Activated naive CD4-positive, alpha-beta T cell treated with anti-CD3 and anti-CD28 coated beads, Interleukin-2, amount 50 U/mL, for 24 hours (primary cell): ENCODE data around the gene DPY19L2.
A peak's percentile ranks its signal among the peaks of the same experiment; 100 is the strongest.
"Not testable (repeated sequence)": the region's sequence is repeated elsewhere in the genome, so short reads cannot be mapped to it uniquely, and the experiment has no call there.

Experiments
- H3K27ac Mint-ChIP-seq: one replicate; pipeline ENCODE4 v1.8.0; 2021; ENCODE audit warnings: mild to moderate bottlenecking, mixed read lengths
- H3K27me3 Mint-ChIP-seq: one replicate; pipeline ENCODE4 v1.8.0; 2021; ENCODE audit warnings: mixed read lengths
- H3K36me3 Mint-ChIP-seq: one replicate; pipeline ENCODE4 v1.8.0; 2021; ENCODE audit warnings: mixed read lengths
- H3K4me1 Mint-ChIP-seq: one replicate; pipeline ENCODE4 v1.8.0; 2021; ENCODE audit warnings: mixed read lengths
- H3K4me3 Mint-ChIP-seq: one replicate; pipeline ENCODE4 v1.8.0; 2021; ENCODE audit warnings: mild to moderate bottlenecking, mixed read lengths
- H3K9me3 Mint-ChIP-seq: one replicate; pipeline ENCODE4 v1.8.0; 2021; ENCODE audit warnings: mixed read lengths

The DPY19L2 gene

DNA sequence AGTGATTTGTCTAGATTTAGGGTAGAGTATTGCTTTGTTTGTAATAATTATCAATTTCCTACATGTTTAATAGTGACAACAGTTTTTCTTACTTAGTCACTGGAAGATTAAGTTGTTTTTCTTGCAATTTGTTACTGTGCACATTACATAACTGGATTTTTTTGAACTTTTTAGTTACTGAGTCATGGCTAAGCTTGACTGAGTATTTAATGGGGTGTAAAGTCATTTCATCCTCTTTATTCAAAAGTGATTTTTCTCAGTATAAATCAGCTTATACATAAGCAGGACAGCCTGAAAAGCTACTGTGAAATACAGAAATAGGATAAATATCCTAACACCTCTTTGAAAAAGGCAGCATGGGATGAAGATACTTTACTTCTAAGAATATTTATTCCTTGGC, 12.5 kb upstream of the DPY19L2 start:
- not testable (repeated sequence) for H3K9me3 Mint-ChIP-seq, H3K27me3 Mint-ChIP-seq, H3K36me3 Mint-ChIP-seq, H3K4me1 Mint-ChIP-seq, H3K27ac Mint-ChIP-seq, H3K4me3 Mint-ChIP-seq

DNA sequence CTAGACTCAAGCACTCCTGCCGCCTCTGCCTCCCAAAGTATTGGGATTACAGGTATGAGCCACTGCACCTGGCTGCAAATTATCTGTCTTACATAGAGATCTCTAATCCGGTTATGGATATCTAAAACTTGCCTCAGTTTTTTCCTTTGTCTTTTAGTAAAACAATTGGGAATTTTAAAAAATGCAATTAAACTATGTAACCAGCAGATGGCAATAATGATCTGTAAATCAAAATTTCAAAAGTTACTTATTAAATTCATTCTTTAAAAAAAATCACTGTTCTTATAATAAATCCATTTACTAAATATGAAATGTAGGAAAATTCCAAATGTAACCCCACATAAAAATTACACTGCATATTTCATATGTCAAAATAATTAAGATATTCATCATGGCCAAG, 4.3 kb upstream of the DPY19L2 start:
- H3K27ac Mint-ChIP-seq, H3K36me3 Mint-ChIP-seq, H3K9me3 Mint-ChIP-seq, H3K4me3 Mint-ChIP-seq: not testable (repeated sequence)
- Mint-ChIP-seq H3K4me1 (peaks cover 19% of the 10 kb centered on the region), H3K27me3 (peaks cover 14% of the 10 kb centered on the region)

DNA sequence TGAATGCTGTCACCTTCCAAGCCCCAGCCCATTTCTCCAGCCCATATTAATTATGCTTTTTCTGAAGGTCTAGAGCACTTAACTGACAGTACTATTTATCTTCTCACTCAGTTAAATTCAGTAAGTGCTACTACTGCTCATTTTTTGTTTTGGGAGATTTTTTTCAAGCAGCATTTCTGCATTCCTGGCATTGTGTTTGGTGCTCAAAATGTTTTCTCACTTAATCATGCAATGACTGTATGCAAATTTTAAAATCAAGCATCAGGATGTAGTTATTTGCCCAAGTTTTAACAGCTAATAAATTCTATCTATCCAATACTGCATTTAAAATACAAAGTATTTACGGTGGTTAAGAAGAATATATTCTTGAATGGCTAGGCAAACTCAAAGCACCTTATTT, 1.6 kb upstream of the DPY19L2 start:
- H3K36me3 Mint-ChIP-seq, H3K9me3 Mint-ChIP-seq, H3K27ac Mint-ChIP-seq: not testable (repeated sequence)
- Mint-ChIP-seq H3K27me3 (peaks cover 19% of the 10 kb centered on the region), H3K4me1 (peaks cover 23% of the 10 kb centered on the region), H3K4me3 (peak overlapping the region; percentile 23)

DNA sequence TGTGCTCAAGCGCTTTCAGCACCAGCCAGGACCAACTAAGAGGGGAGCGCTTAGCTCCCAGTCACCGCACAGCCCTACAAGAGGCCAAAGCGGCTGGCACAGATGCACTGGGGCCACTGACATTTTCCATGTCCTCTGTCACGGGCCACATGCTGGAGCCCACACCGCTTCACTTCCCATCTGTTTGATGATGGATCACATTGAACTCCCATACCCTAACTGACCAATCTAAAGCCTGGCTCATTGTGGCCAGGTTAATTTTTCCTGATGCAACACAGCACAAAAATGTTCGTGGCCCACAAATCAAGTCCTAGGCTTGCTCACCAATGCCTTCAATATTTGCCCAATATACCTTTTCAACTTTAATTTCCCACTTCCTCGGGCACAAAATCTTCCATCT, 1.1 kb upstream of the DPY19L2 start:
- not testable (repeated sequence) for H3K36me3 Mint-ChIP-seq, H3K9me3 Mint-ChIP-seq, H3K27ac Mint-ChIP-seq
- peaks cover 19% of the 10 kb centered on the region for H3K27me3 Mint-ChIP-seq
- H3K4me1 Mint-ChIP-seq = peaks cover 23% of the 10 kb centered on the region
- peak overlapping the region; percentile 23 for H3K4me3 Mint-ChIP-seq

DNA sequence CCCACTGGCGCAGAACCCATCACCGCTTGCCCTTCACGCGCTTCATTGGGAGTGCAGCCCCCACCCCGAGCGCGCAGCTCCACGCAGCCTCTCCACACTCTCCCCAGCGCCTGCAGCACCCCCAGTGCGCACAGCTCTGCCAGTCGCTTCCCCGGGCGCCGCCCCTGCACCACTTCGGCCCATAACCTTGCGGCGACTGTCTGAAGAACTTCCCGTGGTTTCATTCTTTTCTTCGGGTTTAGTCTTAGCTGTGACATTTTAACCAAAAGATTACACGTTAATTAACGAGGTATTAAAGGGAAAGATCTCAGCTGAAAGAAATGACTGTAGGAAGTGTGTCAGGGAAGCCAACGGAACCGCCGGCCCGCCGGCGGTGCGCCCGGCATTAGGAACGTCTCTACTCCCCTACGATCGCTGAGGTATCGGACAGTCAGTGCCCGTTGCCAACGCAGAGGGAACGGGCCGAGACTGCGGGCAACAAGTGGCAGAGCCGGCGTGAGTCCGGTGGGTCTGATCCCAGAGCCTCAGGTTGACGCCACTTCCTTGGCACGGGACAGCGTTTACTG, 590 bp upstream of the DPY19L2 start:
- Mint-ChIP-seq H3K27me3 (peaks cover 19% of the 10 kb centered on the region), H3K4me3 (peak overlapping the region; percentile 82), H3K4me1 (peaks cover 23% of the 10 kb centered on the region)
- H3K27ac Mint-ChIP-seq, H3K9me3 Mint-ChIP-seq, H3K36me3 Mint-ChIP-seq: not testable (repeated sequence)

DNA sequence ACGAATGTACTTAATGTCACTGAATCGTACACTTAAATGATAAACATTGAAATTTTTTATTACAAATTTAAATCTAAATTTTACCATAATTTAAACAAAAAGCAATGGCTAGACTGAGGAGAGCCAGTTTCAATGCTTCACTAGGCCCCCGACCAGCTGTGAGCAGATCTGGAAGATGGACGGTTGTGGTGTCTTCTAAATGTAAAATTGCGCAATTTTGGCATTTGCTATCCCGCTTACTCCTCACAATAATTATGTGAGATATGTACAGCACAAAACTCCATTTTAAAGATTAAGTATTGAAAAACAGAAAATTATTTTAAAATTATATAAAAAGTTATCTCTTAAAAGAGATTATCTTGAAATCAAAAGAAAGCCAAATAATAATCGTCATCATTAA, 5.3 kb downstream of the DPY19L2 start:
- not testable (repeated sequence) for H3K4me1 Mint-ChIP-seq, H3K4me3 Mint-ChIP-seq, H3K36me3 Mint-ChIP-seq, H3K27ac Mint-ChIP-seq, H3K27me3 Mint-ChIP-seq, H3K9me3 Mint-ChIP-seq

DNA sequence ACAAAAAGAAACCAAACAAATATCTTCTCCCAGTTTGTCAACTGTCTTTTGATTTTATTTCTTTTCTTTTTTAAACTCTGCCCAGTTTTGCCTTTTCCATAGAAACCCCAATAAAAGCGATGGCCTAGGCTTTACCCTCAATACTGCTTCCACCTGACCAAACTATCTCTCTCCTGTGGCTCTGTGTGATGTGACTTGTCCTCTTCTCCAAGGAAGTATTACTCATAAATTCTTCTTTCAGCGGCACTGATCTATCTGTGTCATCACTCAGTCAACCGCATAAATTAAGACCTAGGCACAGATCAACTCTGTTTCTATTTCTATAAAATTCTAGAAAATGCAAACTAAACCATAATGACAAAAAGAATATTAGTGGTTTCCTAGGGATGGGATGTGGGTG, 9.8 kb downstream of the DPY19L2 start:
- not testable (repeated sequence) for H3K9me3 Mint-ChIP-seq, H3K4me1 Mint-ChIP-seq, H3K27me3 Mint-ChIP-seq, H3K4me3 Mint-ChIP-seq, H3K27ac Mint-ChIP-seq, H3K36me3 Mint-ChIP-seq

DNA sequence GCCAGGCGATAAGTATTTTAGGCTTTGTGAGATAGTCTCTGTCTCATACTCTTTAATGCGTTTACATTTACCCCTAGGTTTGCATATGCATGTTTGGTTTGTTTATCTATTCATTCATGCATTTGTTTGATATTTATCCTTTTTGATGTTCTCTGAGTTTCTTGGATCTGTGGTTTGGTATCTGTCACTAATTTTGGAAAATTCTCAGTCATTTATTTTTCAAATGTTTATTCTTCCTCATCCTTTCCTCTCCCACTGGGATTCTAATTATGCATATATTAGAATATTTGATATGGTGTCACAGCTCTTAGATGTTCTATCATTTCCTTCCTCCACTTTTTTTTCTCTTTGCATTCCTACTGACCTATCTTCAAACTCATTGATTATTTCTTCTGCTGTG, 11.9 kb downstream of the DPY19L2 start:
- not testable (repeated sequence) for H3K27ac Mint-ChIP-seq, H3K4me1 Mint-ChIP-seq, H3K36me3 Mint-ChIP-seq, H3K4me3 Mint-ChIP-seq, H3K27me3 Mint-ChIP-seq, H3K9me3 Mint-ChIP-seq

DNA sequence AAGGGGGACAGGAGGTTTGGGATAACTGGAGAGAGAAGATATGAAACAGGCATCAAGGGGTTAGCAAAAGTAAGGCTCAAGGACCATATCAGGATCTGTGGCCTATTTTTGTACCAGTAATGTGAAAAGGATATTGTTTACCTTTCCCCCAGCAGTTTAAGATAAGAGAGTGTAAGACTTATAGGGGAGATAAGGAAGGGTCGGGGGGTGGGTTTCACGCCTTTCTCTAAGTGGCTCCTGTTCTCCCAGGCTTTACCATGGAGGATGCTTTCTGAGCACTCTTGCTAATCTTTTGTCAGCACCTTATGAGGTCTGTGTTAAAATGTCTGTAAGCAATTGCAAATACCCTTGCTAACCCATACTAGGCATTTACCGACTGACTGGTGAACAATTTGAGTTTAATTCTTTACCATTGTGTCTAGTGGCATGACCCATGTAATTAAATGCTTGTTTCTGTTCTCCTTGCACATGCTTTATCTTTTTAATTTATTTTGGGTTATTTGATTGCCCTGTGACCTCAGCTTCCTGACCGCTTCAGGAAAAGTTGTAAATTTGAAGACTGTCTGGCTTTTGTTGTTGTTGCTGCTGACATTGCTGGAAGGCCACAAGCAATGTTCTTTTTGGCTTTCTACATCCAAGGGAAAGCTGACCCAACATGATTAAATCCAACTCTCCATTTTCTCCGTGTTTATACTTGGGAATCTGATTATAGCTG, 12.6 kb downstream of the DPY19L2 start:
- H3K4me3 Mint-ChIP-seq, H3K27me3 Mint-ChIP-seq: not testable (repeated sequence)

DNA sequence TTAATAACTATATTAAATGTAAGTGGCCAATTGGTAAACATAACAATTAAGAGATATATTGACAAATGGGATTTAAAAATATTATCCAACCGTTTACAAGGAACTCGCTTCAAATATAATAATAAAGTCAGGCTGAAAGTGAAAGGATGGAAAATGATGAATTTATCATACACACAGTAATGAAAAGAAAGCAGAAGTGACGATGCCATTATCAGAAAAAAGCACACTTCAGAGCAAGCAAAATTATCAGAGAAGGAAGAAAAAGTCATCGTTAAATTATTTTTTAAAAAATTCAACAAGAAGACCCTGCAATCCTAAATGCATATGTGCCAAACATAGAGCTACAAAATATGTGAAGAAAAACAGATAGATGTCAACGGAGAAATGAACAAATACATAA, 13.8 kb downstream of the DPY19L2 start:
- H3K27ac Mint-ChIP-seq, H3K4me3 Mint-ChIP-seq, H3K36me3 Mint-ChIP-seq, H3K9me3 Mint-ChIP-seq, H3K27me3 Mint-ChIP-seq, H3K4me1 Mint-ChIP-seq: not testable (repeated sequence)

More for the DNA sequence above, 12.6 kb downstream of the DPY19L2 start:
- H3K4me1 Mint-ChIP-seq, H3K9me3 Mint-ChIP-seq, H3K36me3 Mint-ChIP-seq, H3K27ac Mint-ChIP-seq: not testable (repeated sequence)

DNA sequence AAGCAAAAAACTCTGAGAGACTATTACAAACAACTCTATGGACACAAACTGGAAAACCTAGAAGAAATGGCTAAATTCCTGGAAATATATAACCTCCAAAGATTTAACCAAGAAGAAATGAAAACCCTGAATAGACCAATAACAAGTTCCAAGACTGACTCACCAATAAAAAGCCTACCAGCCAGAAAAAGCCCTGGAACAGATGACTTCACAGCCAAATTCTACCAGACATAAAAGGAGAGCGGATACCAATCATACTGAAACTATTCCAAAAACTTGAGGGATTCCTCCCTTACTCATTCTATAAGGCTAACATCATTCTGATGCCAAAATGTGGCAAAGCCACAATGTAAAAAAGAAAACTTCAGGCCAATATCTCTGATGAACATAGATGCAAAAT, 18.8 kb downstream of the DPY19L2 start:
- not testable (repeated sequence) for H3K9me3 Mint-ChIP-seq, H3K27me3 Mint-ChIP-seq, H3K4me3 Mint-ChIP-seq, H3K36me3 Mint-ChIP-seq, H3K27ac Mint-ChIP-seq, H3K4me1 Mint-ChIP-seq

DNA sequence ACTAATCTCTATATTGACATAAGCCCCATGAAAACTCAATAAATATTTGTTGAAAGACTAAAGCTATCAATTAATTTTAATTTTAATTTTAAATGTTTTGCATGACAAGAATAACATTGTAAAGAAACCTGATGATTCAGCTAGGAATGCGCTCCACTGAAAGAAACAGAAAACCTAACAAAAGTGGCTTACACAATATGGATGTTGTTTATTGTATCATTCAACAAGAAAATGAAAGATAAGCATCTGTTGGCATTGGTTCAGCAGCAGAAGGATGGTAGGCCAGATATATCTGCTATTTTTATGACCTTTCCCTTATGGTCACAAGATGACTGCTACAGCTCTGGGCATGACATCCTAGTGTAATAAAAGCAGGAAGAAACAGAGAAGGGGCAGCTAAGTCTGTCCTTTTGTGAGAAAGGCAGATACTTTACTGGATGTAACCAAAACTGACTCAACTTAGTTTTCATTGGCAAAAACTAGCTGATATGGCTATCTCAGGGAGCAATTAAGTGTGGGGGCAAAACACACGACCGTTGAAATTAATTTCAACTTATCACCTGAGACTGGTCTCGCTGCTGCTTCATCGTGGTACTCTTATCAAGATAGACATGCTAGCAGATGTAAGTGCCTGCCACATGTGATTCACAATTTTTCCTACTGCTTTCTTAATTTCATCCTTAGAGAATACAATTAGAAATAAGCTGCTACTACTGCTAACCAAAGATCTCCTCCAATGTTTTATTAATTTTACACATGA, 24.7 kb downstream of the DPY19L2 start:
- H3K4me1 Mint-ChIP-seq, H3K27me3 Mint-ChIP-seq, H3K9me3 Mint-ChIP-seq, H3K4me3 Mint-ChIP-seq, H3K27ac Mint-ChIP-seq, H3K36me3 Mint-ChIP-seq: not testable (repeated sequence)

DNA sequence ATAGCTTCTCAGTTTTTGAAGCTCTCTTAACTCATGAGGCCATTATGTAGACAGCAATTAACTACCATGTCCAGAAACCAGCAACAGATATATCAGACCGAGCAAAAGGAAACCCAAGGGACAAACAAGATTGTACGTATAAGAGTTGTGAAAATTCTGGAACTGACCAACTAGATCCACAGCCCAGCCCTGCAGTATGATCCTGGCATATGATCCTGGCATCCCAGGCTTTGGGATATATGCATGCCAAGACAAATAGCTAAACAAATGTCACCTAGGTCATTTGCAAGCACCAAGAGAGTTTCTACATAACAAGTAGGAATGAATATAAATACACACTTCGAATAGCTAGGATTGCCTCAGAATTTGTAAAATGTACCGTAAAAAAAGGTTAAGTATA, 44.0 kb downstream of the DPY19L2 start:
- not testable (repeated sequence) for H3K4me1 Mint-ChIP-seq, H3K4me3 Mint-ChIP-seq

DNA sequence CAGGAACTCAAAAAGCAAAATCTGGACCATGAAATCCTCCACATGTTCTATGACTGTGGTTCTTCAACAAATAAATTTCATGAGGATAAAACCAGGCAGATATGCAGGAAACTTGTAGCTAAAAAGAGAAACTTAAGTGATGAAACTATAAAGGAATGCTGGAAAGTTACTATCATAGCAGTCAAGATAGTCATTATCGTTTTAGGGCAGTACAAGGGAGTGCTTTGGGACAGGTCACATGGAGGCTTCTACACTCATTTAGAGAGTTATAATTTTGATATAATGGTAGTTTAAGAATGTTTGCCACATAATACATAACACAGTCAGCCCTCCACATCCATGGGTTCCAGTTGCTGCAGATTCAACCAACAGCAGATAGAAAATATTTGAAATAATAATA, 52.7 kb downstream of the DPY19L2 start:
- H3K9me3 Mint-ChIP-seq, H3K4me1 Mint-ChIP-seq, H3K4me3 Mint-ChIP-seq, H3K27me3 Mint-ChIP-seq, H3K36me3 Mint-ChIP-seq, H3K27ac Mint-ChIP-seq: not testable (repeated sequence)

More for the DNA sequence above, 44.0 kb downstream of the DPY19L2 start:
- H3K27me3 Mint-ChIP-seq, H3K27ac Mint-ChIP-seq, H3K9me3 Mint-ChIP-seq, H3K36me3 Mint-ChIP-seq: not testable (repeated sequence)

DNA sequence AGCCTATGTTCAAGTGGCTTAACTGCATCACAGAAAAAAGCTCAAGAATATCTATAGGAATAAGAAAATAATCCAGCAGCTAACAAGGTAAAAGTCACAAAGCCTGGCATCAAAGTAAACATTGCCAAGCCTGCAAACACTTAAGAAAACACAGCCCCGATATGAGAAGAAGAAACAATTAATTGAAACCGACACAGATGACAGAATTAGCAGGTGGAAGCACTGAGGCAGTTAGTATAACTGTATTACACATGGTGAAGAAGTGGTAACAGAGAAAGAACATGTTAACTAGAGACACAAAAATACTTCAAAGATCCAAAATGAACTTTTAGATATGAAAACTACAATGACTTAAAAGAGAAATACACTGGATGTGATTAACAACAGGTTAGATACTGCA, 57.0 kb downstream of the DPY19L2 start:
- H3K27ac Mint-ChIP-seq, H3K4me3 Mint-ChIP-seq, H3K4me1 Mint-ChIP-seq, H3K9me3 Mint-ChIP-seq, H3K36me3 Mint-ChIP-seq, H3K27me3 Mint-ChIP-seq: not testable (repeated sequence)

DNA sequence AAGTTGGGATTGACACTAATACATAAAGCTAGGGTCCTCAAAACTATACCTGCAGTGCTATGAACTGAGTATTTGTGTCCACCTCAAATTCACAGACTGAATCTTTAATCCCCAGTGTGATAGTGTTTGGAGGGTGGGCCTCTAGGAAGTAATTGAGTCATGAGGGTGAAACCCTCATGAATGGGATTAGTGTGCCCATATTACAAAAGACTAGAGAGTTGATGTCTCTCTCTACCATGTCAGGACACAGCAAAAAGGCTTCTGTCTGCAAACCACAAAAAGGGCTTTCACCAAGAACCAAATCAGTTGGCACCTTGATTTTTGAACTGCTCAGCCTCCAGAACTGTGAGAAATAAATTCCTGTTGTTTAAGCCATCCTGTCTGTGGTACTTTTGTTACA, 59.0 kb downstream of the DPY19L2 start:
- H3K4me1 Mint-ChIP-seq = not testable (repeated sequence)

DNA sequence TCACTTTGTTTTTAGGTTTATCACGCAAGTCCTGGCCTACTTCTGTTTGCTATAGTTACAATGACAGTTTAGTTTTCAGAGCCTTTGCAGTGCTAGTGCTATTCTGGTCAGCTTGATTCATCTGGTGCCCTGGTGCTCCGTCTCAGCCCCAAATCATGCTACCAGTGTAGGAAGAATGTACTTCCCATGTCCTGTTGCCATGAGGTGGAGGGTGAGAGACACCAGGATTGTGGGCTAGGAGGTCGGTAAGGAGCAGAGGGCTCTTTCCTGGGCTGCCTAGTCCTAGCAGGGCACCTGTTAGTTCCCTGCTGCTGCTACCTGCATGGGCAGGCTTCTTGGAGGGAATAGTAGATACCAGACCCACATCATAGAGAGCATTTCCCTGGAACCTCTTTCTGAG, 63.3 kb downstream of the DPY19L2 start:
- H3K27ac Mint-ChIP-seq, H3K36me3 Mint-ChIP-seq, H3K27me3 Mint-ChIP-seq, H3K4me3 Mint-ChIP-seq, H3K9me3 Mint-ChIP-seq, H3K4me1 Mint-ChIP-seq: not testable (repeated sequence)

More for the DNA sequence above, 59.0 kb downstream of the DPY19L2 start:
- not testable (repeated sequence) for H3K36me3 Mint-ChIP-seq, H3K9me3 Mint-ChIP-seq, H3K27me3 Mint-ChIP-seq, H3K4me3 Mint-ChIP-seq, H3K27ac Mint-ChIP-seq
